K562 (cell line): ENCODE measurements around the gene PLEKHA5. TPM values are rescaled to one million over a fixed set of nuclear protein-coding genes. Genes with fewer than 3 reads are reported as not detected.

Experiments
- ATAC-seq: fragments of 200-7000 bp; cut with Tn5 transposase; 3 replicates; pipeline ENCODE4 v1.9.1; 2020; ENCODE audit warnings: moderate library complexity
- BruUV-seq: library from RNA; stranded (reverse); fragments of 400-500 nt; replicated peaks from 2 replicates; lab custom pipeline; 2021; lab: Mats Ljungman, UMichigan
- CTCF ChIA-PET: fragments of 300-600 bp; formaldehyde crosslinking; extraction: SDS; loops from one replicate; lab custom pipeline; 2021; ENCODE audit warnings: low intra/inter-chr PET ratio; lab: Yijun Ruan, JAX
- POLR2A ChIA-PET: fragments of 300-600, 350-650 bp; sonication (Branson Sonifier 250); formaldehyde crosslinking; extraction: SDS; loops from one replicate; lab custom pipeline; 2021; ENCODE audit warnings: antibody characterized with exemption, inconsistent platforms; lab: Yijun Ruan, JAX
- DNase-seq, 4 experiments: peaks; one replicate each; pipeline versions ENCODE4 v3.0.0 to v3.0.0-alpha.2; 2011 to 2018; ENCODE audit warnings: low spot score in 3 of 4, mixed read lengths in 3 of 4; ENCODE audit errors: extremely low read depth in 1 of 4
- FAIRE-seq: peaks from 2 replicates; lab custom pipeline; 2011; peaks lifted over from hg19 to GRCh38; lab: Jason Lieb, UNC
- H2AFZ ChIP-seq: 2 replicates; pipeline ENCODE4 v1.6.0; 2011; ENCODE audit warnings: low read depth, low read length, control low read depth, inconsistent platforms
- H3K27ac ChIP-seq: fragments of 200-600 bp; 3 replicates; pipeline ENCODE4 v1.8.0; 2011; ENCODE audit warnings: low read depth, mild to moderate bottlenecking, control low read depth, inconsistent platforms, low read length, moderate library complexity, mixed read lengths; ENCODE audit errors: extremely low read depth
- H3K27me3 ChIP-seq, 2 experiments: fragments of 300-600 bp in 1 of 2; 2 replicates in 1 of 2; 3 replicates in 1 of 2; pipeline versions ENCODE4 v1.6.0 to v1.8.0; 2011; ENCODE audit warnings: inconsistent platforms in 2 of 2, low read length in 2 of 2, mild to moderate bottlenecking in 1 of 2, mixed read lengths in 1 of 2, moderate library complexity in 1 of 2; ENCODE audit not compliant: control insufficient read depth in 2 of 2, insufficient read depth in 2 of 2
- H3K36me3 ChIP-seq: fragments of 300-600 bp; 3 replicates; pipeline ENCODE4 v1.8.0; 2011; ENCODE audit warnings: mild to moderate bottlenecking, low read length, inconsistent platforms; ENCODE audit not compliant: control insufficient read depth, insufficient read depth
- H3K4me1 ChIP-seq, 2 experiments: fragments of 200-600 bp in 1 of 2; replicated peaks in 1 of 2; 2 replicates in 1 of 2; 3 replicates in 1 of 2; pipeline versions ENCODE4 v1.5.1 to v1.8.0; 2011; ENCODE audit warnings: inconsistent platforms in 2 of 2, low read length in 2 of 2, mild to moderate bottlenecking in 1 of 2, mixed read lengths in 1 of 2, moderate library complexity in 1 of 2; ENCODE audit not compliant: control insufficient read depth in 2 of 2, insufficient read depth in 2 of 2
- H3K4me2 ChIP-seq: 2 replicates; pipeline ENCODE4 v1.6.1; 2011; ENCODE audit warnings: low read length, control low read depth, inconsistent platforms, mixed read lengths; ENCODE audit not compliant: insufficient read depth
- H3K4me3 ChIP-seq: fragments of 200-600 bp; sonication (generic), shearing (Covaris generic); 2 replicates; pipeline ENCODE4 v1.5.1; 2016; ENCODE audit warnings: control low read depth, inconsistent platforms
- H3K79me2 ChIP-seq: fragments of 200-600 bp; 3 replicates; pipeline ENCODE4 v1.8.0; 2011; ENCODE audit warnings: low read length, inconsistent platforms; ENCODE audit not compliant: control insufficient read depth, insufficient read depth
- H3K9ac ChIP-seq, 2 experiments: 2 replicates each; pipeline versions ENCODE4 v1.6.0 to v1.6.1; 2011; ENCODE audit warnings: low read depth in 2 of 2, low read length in 2 of 2, control low read depth in 1 of 2, inconsistent platforms in 1 of 2, mild to moderate bottlenecking in 1 of 2, mixed read lengths in 1 of 2; ENCODE audit not compliant: insufficient read depth in 1 of 2
- H3K9me1 ChIP-seq: one replicate; pipeline ENCODE4 v1.6.0; 2011; ENCODE audit warnings: inconsistent platforms, mild to moderate bottlenecking, low read length, moderate library complexity; ENCODE audit not compliant: control insufficient read depth, insufficient read depth
- H3K9me3 ChIP-seq: replicated peaks from 2 replicates; pipeline ENCODE4 v1.5.1; 2011; ENCODE audit warnings: low read depth, low read length, inconsistent platforms; ENCODE audit not compliant: control insufficient read depth, insufficient read depth
- H4K20me1 ChIP-seq: replicated peaks from 2 replicates; pipeline ENCODE4 v1.6.1; 2011; ENCODE audit warnings: low read length, inconsistent platforms, mixed read lengths; ENCODE audit not compliant: control insufficient read depth, insufficient read depth
- ATF1 ChIP-seq, 2 experiments: fragments of 450-650 bp in 1 of 2; IDR thresholded peaks; 2 replicates each; pipeline ENCODE4 v1.6.1; 2016; ENCODE audit warnings: missing compliant biosample characterization in 1 of 2, missing genetic modification characterization in 1 of 2
- BRF2 ChIP-seq: IDR thresholded peaks from 3 replicates; pipeline ENCODE4 v1.6.1; 2011; ENCODE audit warnings: borderline replicate concordance, mild to moderate bottlenecking; ENCODE audit not compliant: insufficient read length, insufficient read depth
- FOSL1 ChIP-seq: fragments of 200-800 bp; sonication (Bioruptor generic); conservative IDR thresholded peaks from 2 replicates; pipeline ENCODE4 v1.6.1; 2016; ENCODE audit warnings: missing genetic modification characterization, missing compliant biosample characterization
- HNRNPUL1 ChIP-seq: fragments of 200-400 bp; formaldehyde crosslinking; IDR thresholded peaks from 2 replicates; pipeline ENCODE4 v1.6.1; 2017; ENCODE audit warnings: low read length
- JUN ChIP-seq, 2 experiments: sonication (generic) in 1 of 2; formaldehyde crosslinking in 1 of 2; IDR thresholded peaks; 2 replicates each; pipeline versions ENCODE4 v1.6.1 to v1.8.0; 2012 to 2022; ENCODE audit warnings: borderline replicate concordance in 2 of 2, mild to moderate bottlenecking in 2 of 2, improper control_type of control experiment in 1 of 2, low read depth in 1 of 2, low read length in 1 of 2, missing genetic modification reagents in 1 of 2
- MAFF ChIP-seq: IDR thresholded peaks from 2 replicates; pipeline ENCODE4 v1.6.1; 2012; ENCODE audit warnings: low read length, improper control_type of control experiment
- MEF2A ChIP-seq: IDR thresholded peaks from 2 replicates; pipeline ENCODE4 v1.6.1; 2011; ENCODE audit warnings: low read depth, mild to moderate bottlenecking, low read length, moderate library complexity; ENCODE audit not compliant: control insufficient read depth
- MEIS2 ChIP-seq: fragments of 450-650 bp; IDR thresholded peaks from 2 replicates; pipeline ENCODE4 v1.6.1; 2014; ENCODE audit warnings: mild to moderate bottlenecking; ENCODE audit not compliant: partially characterized antibody
- MTA3 ChIP-seq: fragments of 450-650 bp; formaldehyde crosslinking; IDR thresholded peaks from 2 replicates; pipeline ENCODE4 v1.6.1; 2017; ENCODE audit warnings: mild to moderate bottlenecking, borderline replicate concordance
- NCOA4 ChIP-seq: fragments of 450-650 bp; IDR thresholded peaks from 2 replicates; pipeline ENCODE4 v1.6.1; 2018; ENCODE audit warnings: mild to moderate bottlenecking; ENCODE audit not compliant: partially characterized antibody
- NEUROD1 ChIP-seq: fragments of 150-350 bp; IDR thresholded peaks from 2 replicates; pipeline ENCODE4 v1.6.1; 2014; ENCODE audit warnings: borderline replicate concordance, low read length, low read depth; ENCODE audit not compliant: partially characterized antibody
- NRF1 ChIP-seq, 2 experiments: fragments of 450-650 bp; IDR thresholded peaks in 1 of 2; conservative IDR thresholded peaks in 1 of 2; 2 replicates each; pipeline ENCODE4 v1.6.1; 2014; ENCODE audit warnings: mild to moderate bottlenecking in 2 of 2
- POLR2G ChIP-seq: fragments of 200-400 bp; formaldehyde crosslinking; IDR thresholded peaks from 2 replicates; pipeline ENCODE4 v1.6.1; 2017; ENCODE audit warnings: low read depth, mild to moderate bottlenecking, antibody characterized with exemption, low read length, moderate library complexity
- SP2 ChIP-seq: IDR thresholded peaks from 2 replicates; pipeline ENCODE4 v1.6.1; 2011; ENCODE audit warnings: mild to moderate bottlenecking, low read depth, low read length, moderate library complexity; ENCODE audit not compliant: poor library complexity, severe bottlenecking; ENCODE audit errors: extremely low read depth
- TCF3 ChIP-seq: sonication (generic); formaldehyde crosslinking; IDR thresholded peaks from 2 replicates; pipeline ENCODE4 v1.4.0; 2020; ENCODE audit warnings: mild to moderate bottlenecking, missing genetic modification reagents
- TOE1 ChIP-seq, 2 experiments: fragments of 450-650 bp in 1 of 2; sonication (generic) in 1 of 2; formaldehyde crosslinking in 1 of 2; IDR thresholded peaks; 2 replicates each; pipeline versions ENCODE4 v1.7.1 to v1.8.0; 2016 to 2022; ENCODE audit warnings: borderline replicate concordance in 2 of 2, mild to moderate bottlenecking in 2 of 2, antibody characterized with exemption in 1 of 2, inconsistent platforms in 1 of 2, low read depth in 1 of 2, missing genetic modification reagents in 1 of 2, moderate library complexity in 1 of 2
- ZC3H4 ChIP-seq: sonication (generic); formaldehyde crosslinking; IDR thresholded peaks from 2 replicates; pipeline ENCODE4 v1.9.0; 2021; ENCODE audit warnings: missing genetic modification reagents, borderline replicate concordance
- ZNF174 ChIP-seq: fragments of 250-450 bp; sonication (Bioruptor Pico); IDR thresholded peaks from 2 replicates; pipeline ENCODE4 v1.4.0; 2020; ENCODE audit warnings: mild to moderate bottlenecking
- ZNF197 ChIP-seq: fragments of 200-800 bp; sonication (Bioruptor generic); IDR thresholded peaks from 2 replicates; pipeline ENCODE4 v1.6.1; 2016; ENCODE audit warnings: low read depth, missing genetic modification characterization, missing compliant biosample characterization
- ZNF512 ChIP-seq: IDR thresholded peaks from 2 replicates; pipeline ENCODE4 v1.6.1; 2016; ENCODE audit warnings: missing genetic modification characterization, missing compliant biosample characterization
- WGBS: fragments of 100-300 bp; shearing (Covaris generic); methylation state at CpG from one replicate; pipeline ENCODE4 v1.1.6; 2016; ENCODE audit warnings: low coverage, mixed read lengths; ENCODE audit not compliant: insufficient coverage; ENCODE audit errors: missing lambda C conversion rate; 5-methylcytosine and 5-hydroxymethylcytosine counted together
- in situ Hi-C: fragments of 300-500 bp; cut with MboI; formaldehyde crosslinking; loops from 4 replicates; pipeline ENCODE4 v1.15.0; 2018; ENCODE audit warnings: inconsistent platforms, mixed read lengths
- intact Hi-C: fragments of 100-400 bp; cut with micrococcal nuclease; formaldehyde crosslinking; loops from 2 replicates; pipeline ENCODE4 v1.14.2; 2022
- polyA plus RNA-seq, 8 experiments: library from polyadenylated mRNA; depleted of rRNA in 4 of 8; stranded (reverse) in 5 of 8; unstranded in 3 of 8; fragments of >200 nt; fragmentation: Nextera tagmentation in 2 of 8; fragmentation: Illumina TruSeq in 1 of 8; extraction: Ambion mirVana in 2 of 8; extraction: Trizol in 1 of 8; gene quantifications; 2 replicates each; pipeline versions ENCODE4 v1.2.1 to v1.2.3, GENCODE V29; 2011 to 2014; ENCODE audit warnings: inconsistent platforms in 1 of 8, missing spikeins in 1 of 8
- total RNA-seq, 7 experiments: library from RNA; depleted of rRNA in 6 of 7; stranded (reverse); fragments of >200 nt in 6 of 7; fragmentation: Illumina TruSeq in 2 of 7; extraction: Trizol in 2 of 7; gene quantifications; 2 replicates each; pipeline versions ENCODE4 v1.2.1 to v1.2.3, GENCODE V29; 2011 to 2021; ENCODE audit warnings: low replicate concordance in 1 of 7

PLEKHA5 gene
- total and polyA plus RNA-seq, 9 of the 15 experiments (the other 6 are each of a cell fraction or from before 2014, with no cell fraction given) = 7.2 to 26.2 (median 17.4) TPM

GRCh38 chr12:19144287-19144686 is 14.8 kb downstream of the PLEKHA5 start:
- no peaks in the 10 kb centered on the region for H3K9me1 ChIP-seq
- 13% methylated on average over 6 of the region's 6 CpGs for WGBS
- ATAC-seq (peak; percentile 86), FAIRE-seq (no peak), DNase-seq (peak in 3 of 4 experiments; percentile 4 to 59 (median 19))
- peak overlapping the region in 1 of 2 experiments; percentile 49; a peak in 1 of 4 replicates for H3K9ac ChIP-seq
- no TSS peak for BruUV-seq
- H3K4me1 ChIP-seq = peaks cover 0 to 25% of the 10 kb centered on the region in 2 experiments; a peak in 3 of 5 replicates
- peak overlapping the region; percentile 48 for H3K4me2 ChIP-seq
- in situ Hi-C loops (no loop called here), intact Hi-C loops (no loop called here)
- H2AFZ ChIP-seq = peak overlapping the region; percentile 70
- no peaks in the 10 kb centered on the region for H3K9me3 ChIP-seq
- H3K79me2 ChIP-seq = peaks cover 62% of the 10 kb centered on the region
- no peaks in the 10 kb centered on the region for H4K20me1 ChIP-seq
- H3K27ac ChIP-seq = peak overlapping the region; percentile 68
- H3K27me3 ChIP-seq = no peaks in the 10 kb centered on the region
- no peak overlapping the region for H3K4me3 ChIP-seq
- ChIA-PET POLR2A (interaction anchor here (0.7 kb wide), 1 partner anchor 47 kb away, joined by 3 read pairs; no protein-coding TSS in a partner anchor), CTCF (no interaction called here)
- H3K36me3 ChIP-seq = peaks cover 26% of the 10 kb centered on the region; the same call in 2 of the 3 replicates
- no peak for TF ChIP-seq BRF2
- no peak for TF ChIP-seq ZNF197 (CRISPR knock-in tag)
- TF ChIP-seq TCF3 (CRISPR knock-in tag) = peak; percentile 70
- no peak for TF ChIP-seq ATF1 (CRISPR knock-in tag; IDR thresholded peaks at IDR 0.05)
- TF ChIP-seq ATF1 (tag; IDR thresholded peaks at IDR 0.05) = no peak
- no peak for TF ChIP-seq ZC3H4 (CRISPR knock-in tag)
- no peak for TF ChIP-seq POLR2G
- TF ChIP-seq MEIS2 = peak; percentile 56
- no peak for TF ChIP-seq ZNF512
- no peak for TF ChIP-seq JUN (IDR thresholded peaks at IDR 0.05; ENCODE audit: borderline replicate concordance, low read depth, low read length)
- no peak for TF ChIP-seq JUN (CRISPR knock-in tag; IDR thresholded peaks at IDR 0.05; ENCODE audit: borderline replicate concordance)
- no peak for TF ChIP-seq NCOA4
- TF ChIP-seq SP2 = no peak
- TF ChIP-seq ZNF174 (CRISPR knock-in tag) = no peak
- no peak for TF ChIP-seq MEF2A
- no peak for TF ChIP-seq NRF1 (conservative IDR thresholded peaks at IDR 0.05 in 1 of 2, IDR thresholded peaks at IDR 0.05 in 1 of 2)
- TF ChIP-seq MTA3 = no peak
- TF ChIP-seq TOE1 (IDR thresholded peaks at IDR 0.05; ENCODE audit: borderline replicate concordance) = no peak
- no peak for TF ChIP-seq TOE1 (CRISPR knock-in tag; IDR thresholded peaks at IDR 0.05; ENCODE audit: borderline replicate concordance, low read depth)
- TF ChIP-seq HNRNPUL1 = no peak
- TF ChIP-seq MAFF = no peak
- no peak for TF ChIP-seq NEUROD1
- TF ChIP-seq FOSL1 (tag) = no peak
